Lower leg skin (tissue), 3 donors: Measurements from ENCODE around the gene LTA.

Experiments
- POLR2A ChIP-seq, 2 donors: fragments of 450-650 bp; IDR thresholded peaks; one replicate each; pipeline ENCODE4 v1.6.1; 2016 to 2017; ENCODE audit warnings: antibody characterized with exemption in 2 of 2, mild to moderate bottlenecking in 1 of 2, moderate library complexity in 1 of 2
- TF ChIP-seq, protein P1 (sequence below), 3 donors: fragments of 450-650 bp; IDR thresholded peaks; one replicate each; pipeline ENCODE4 v1.5.1; 2016; ENCODE audit warnings: antibody characterized with exemption in 3 of 3, mild to moderate bottlenecking in 3 of 3, moderate library complexity in 2 of 3

DNA sequence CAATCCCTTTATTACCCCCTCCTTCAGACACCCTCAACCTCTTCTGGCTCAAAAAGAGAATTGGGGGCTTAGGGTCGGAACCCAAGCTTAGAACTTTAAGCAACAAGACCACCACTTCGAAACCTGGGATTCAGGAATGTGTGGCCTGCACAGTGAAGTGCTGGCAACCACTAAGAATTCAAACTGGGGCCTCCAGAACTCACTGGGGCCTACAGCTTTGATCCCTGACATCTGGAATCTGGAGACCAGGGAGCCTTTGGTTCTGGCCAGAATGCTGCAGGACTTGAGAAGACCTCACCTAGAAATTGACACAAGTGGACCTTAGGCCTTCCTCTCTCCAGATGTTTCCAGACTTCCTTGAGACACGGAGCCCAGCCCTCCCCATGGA lies 5.5 kb downstream of the LTA start:
- TF ChIP-seq, protein P1, sequence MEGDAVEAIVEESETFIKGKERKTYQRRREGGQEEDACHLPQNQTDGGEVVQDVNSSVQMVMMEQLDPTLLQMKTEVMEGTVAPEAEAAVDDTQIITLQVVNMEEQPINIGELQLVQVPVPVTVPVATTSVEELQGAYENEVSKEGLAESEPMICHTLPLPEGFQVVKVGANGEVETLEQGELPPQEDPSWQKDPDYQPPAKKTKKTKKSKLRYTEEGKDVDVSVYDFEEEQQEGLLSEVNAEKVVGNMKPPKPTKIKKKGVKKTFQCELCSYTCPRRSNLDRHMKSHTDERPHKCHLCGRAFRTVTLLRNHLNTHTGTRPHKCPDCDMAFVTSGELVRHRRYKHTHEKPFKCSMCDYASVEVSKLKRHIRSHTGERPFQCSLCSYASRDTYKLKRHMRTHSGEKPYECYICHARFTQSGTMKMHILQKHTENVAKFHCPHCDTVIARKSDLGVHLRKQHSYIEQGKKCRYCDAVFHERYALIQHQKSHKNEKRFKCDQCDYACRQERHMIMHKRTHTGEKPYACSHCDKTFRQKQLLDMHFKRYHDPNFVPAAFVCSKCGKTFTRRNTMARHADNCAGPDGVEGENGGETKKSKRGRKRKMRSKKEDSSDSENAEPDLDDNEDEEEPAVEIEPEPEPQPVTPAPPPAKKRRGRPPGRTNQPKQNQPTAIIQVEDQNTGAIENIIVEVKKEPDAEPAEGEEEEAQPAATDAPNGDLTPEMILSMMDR (IDR thresholded peaks at IDR 0.05), result no peak
- TF ChIP-seq POLR2A (IDR thresholded peaks at IDR 0.05), result no peak
